Adipocyte (in vitro differentiated cells): ENCODE measurements around the gene SLC26A6.

Experiments
- DNase-seq: peaks from one replicate; pipeline ENCODE4 v3.0.0-alpha.2; 2015; ENCODE audit warnings: low read depth
- H3K27me3 ChIP-seq: replicated peaks from 2 replicates; pipeline ENCODE4 v1.7.0; 2013; ENCODE audit warnings: mild to moderate bottlenecking, low read length, moderate library complexity; ENCODE audit not compliant: control insufficient read depth, insufficient read depth
- H3K36me3 ChIP-seq: 2 replicates; pipeline ENCODE4 v1.7.0; 2013; ENCODE audit warnings: low read length, mild to moderate bottlenecking, moderate library complexity; ENCODE audit not compliant: control insufficient read depth, insufficient read depth, severe bottlenecking
- H3K4me1 ChIP-seq: 2 replicates; pipeline ENCODE4 v1.7.0; 2013; ENCODE audit warnings: mild to moderate bottlenecking, low read length, moderate library complexity; ENCODE audit not compliant: control insufficient read depth, insufficient read depth
- H3K4me3 ChIP-seq: 2 replicates; pipeline ENCODE4 v1.7.0; 2013; ENCODE audit warnings: mild to moderate bottlenecking, low read length, moderate library complexity
- H3K9ac ChIP-seq: 2 replicates; pipeline ENCODE4 v1.7.0; 2013; ENCODE audit warnings: mild to moderate bottlenecking, low read length, moderate library complexity
- H3K9me3 ChIP-seq: 2 replicates; pipeline ENCODE4 v1.7.0; 2013; ENCODE audit warnings: mild to moderate bottlenecking, low read length, moderate library complexity; ENCODE audit not compliant: control insufficient read depth

Gene SLC26A6

GRCh38 chr3:48656841-48657281 lies 21.6 kb upstream of the SLC26A6 start:
- Histone ChIP-seq H3K9ac (no peak overlapping the region), H3K9me3 (no peaks in the 10 kb centered on the region), H3K4me3 (peak overlapping the region; percentile 70), H3K27me3 (no peaks in the 10 kb centered on the region), H3K4me1 (peaks cover 9% of the 10 kb centered on the region), H3K36me3 (no peaks in the 10 kb centered on the region)
- no peak for DNase-seq

DNA sequence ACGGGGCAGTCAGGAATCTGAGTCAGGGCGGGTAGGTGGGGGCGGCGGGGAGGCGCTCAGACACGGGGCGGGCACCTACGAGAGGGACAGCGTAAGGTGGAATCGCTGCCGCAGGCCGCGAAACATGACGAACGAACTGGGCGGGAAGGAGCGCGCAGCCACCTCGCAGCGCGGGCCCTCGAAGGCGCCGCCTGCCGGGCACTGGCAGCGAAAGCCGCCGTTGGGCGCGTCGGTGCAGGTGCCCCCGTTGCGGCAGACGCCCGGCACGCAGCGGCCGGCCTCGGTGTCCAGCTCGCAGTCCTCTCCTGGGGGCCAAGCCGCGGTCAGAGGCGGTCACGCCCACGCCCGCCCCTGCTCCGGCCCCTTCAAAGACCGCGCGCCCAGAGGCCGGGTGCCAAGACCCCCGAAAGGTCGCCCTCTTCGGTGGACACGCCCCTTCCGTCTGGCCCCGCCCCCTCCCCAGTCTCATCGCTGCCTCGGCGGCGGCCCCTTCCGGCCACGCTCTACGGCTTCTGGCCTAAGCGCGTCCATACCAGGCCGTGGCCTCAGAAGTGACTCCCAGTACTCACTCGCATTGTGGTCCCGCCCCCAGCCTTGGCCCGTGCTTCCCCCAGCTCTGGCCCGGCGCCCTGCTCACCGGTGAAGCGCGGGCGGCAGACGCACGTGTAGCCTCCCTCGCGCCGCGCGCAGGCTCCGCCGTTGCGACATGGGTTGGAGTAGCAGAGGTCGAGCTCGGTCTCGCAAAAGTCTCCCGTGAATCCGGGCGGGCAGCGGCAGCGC lies 21.0 kb upstream of the SLC26A6 start:
- no peaks in the 10 kb centered on the region for H3K27me3 ChIP-seq
- no peaks in the 10 kb centered on the region for H3K36me3 ChIP-seq
- no peaks in the 10 kb centered on the region for H3K9me3 ChIP-seq
- peak overlapping the region; percentile 70 for H3K4me3 ChIP-seq
- peak; percentile 77 for DNase-seq
- H3K9ac ChIP-seq: no peak overlapping the region
- peaks cover 8% of the 10 kb centered on the region for H3K4me1 ChIP-seq

DNA sequence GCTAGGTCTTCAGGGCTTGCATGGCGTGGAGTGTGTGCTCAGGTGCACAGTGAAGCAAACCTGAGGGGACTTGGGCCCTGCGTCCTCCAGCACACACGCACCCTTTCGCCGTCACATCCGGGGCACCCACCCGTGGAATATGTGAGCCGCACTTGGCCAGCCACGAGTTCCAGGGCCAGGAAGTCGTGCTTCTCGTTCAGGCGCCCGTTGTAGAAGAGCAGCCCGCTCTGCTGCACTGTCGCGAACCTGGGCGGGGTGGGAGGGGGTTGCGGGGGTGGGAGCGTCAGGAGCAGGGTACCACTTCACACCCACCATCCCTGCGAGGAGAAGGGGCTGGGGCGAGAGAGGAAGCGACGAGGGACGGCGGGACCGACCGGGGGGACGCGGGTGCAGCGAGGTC lies 20.3 kb upstream of the SLC26A6 start:
- no peak for DNase-seq
- peaks cover 8% of the 10 kb centered on the region for H3K4me1 ChIP-seq
- H3K27me3 ChIP-seq: no peaks in the 10 kb centered on the region
- no peak overlapping the region for H3K4me3 ChIP-seq
- H3K36me3 ChIP-seq: no peaks in the 10 kb centered on the region
- no peak overlapping the region for H3K9ac ChIP-seq
- no peaks in the 10 kb centered on the region for H3K9me3 ChIP-seq

DNA sequence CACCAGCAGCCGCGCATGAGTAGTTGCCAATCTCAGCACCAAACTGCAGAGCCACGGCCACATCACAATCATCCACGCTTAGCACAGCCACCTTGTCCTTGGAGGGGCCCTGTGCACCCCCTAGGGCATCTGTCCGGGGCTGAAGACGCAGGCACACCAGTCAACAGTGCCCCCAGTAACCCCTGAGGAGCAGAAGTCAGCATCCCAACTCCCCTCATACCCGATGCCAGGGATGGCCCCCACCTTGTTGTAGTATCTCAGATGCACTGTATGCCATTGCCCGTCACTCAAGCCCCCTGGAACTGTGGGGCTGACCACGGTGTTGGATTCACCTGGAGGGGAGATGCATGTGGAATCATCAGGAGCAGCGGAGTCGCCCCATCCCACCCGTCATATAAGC lies 19.8 kb upstream of the SLC26A6 start:
- no peaks in the 10 kb centered on the region for H3K9me3 ChIP-seq
- DNase-seq: no peak
- no peak overlapping the region for H3K9ac ChIP-seq
- no peaks in the 10 kb centered on the region for H3K36me3 ChIP-seq
- H3K4me1 ChIP-seq: peaks cover 8% of the 10 kb centered on the region
- H3K27me3 ChIP-seq: no peaks in the 10 kb centered on the region
- no peak overlapping the region for H3K4me3 ChIP-seq

GRCh38 chr3:48652923-48653715 lies 17.9 kb upstream of the SLC26A6 start:
- Histone ChIP-seq H3K9me3 (no peaks in the 10 kb centered on the region), H3K9ac (no peak overlapping the region), H3K4me3 (no peak overlapping the region), H3K4me1 (peaks cover 8% of the 10 kb centered on the region), H3K36me3 (no peaks in the 10 kb centered on the region), H3K27me3 (peaks cover 3% of the 10 kb centered on the region)
- DNase-seq: no peak

GRCh38 chr3:48651771-48652170 lies 16.5 kb upstream of the SLC26A6 start:
- no peaks in the 10 kb centered on the region for H3K36me3 ChIP-seq
- H3K9me3 ChIP-seq: no peaks in the 10 kb centered on the region
- peaks cover 7% of the 10 kb centered on the region for H3K4me1 ChIP-seq

DNA sequence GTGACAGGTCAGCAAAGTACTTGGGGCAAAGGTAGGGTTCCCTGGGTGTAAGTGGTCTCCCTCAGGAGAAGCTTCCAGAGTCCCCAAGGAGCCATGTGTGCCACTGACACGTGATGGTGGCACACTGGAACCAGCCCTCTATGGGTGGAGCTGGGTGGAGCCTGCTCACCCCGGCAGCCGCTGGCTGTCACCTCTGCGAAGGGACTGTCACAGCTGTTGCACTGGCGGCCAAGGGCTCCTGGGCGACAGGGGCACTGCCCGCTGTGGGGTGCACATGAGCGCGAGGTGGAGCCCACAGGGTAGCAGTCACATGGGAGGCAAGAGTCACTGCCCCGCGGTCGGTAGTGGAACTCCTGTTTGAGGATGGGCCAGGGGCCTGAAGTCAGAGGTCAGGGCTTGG lies 15.5 kb upstream of the SLC26A6 start:
- Histone ChIP-seq H3K9ac (no peak overlapping the region), H3K4me3 (no peak overlapping the region), H3K9me3 (no peaks in the 10 kb centered on the region), H3K36me3 (no peaks in the 10 kb centered on the region), H3K4me1 (no peaks in the 10 kb centered on the region), H3K27me3 (peaks cover 3% of the 10 kb centered on the region)
- DNase-seq: no peak

More at GRCh38 chr3:48651771-48652170, 16.5 kb upstream of the SLC26A6 start:
- Histone ChIP-seq H3K27me3 (peaks cover 3% of the 10 kb centered on the region), H3K9ac (no peak overlapping the region), H3K4me3 (no peak overlapping the region)
- DNase-seq: no peak

DNA sequence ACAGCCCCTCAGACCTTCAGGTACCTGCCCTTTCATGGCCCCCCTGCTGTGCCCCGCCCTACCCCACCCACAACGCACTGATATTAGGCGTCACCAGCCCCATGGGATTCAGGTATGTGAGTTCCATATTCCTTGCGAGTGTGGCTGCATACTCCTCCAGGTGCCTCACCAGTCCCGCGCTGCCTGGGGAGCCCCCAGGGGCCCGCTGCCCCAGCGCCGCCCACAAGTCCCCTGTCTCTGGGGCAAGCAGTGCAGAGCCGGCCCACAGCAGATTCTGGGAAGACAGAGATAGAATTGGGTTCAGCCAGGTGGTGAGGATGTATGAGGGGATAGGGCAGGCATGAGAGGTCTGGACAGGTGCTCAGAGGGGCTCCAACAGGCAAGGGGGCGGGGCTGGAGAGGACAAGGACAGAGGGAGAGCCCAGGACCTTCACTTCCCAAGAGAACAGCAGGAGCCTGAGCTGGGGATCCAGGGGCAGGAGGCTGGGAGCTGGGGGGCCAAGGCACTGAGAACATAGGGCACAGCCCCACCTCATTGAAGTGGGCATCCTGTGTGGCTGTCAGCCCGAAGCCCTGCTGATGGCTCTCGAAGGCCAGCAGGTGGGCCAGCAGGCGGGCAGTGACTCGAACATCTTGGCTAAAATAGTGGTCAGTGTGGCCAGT lies 13.1 kb upstream of the SLC26A6 start:
- Histone ChIP-seq H3K9ac (no peak overlapping the region), H3K27me3 (peaks cover 3% of the 10 kb centered on the region), H3K4me3 (no peak overlapping the region), H3K9me3 (no peaks in the 10 kb centered on the region), H3K36me3 (no peaks in the 10 kb centered on the region), H3K4me1 (no peaks in the 10 kb centered on the region)
- no peak for DNase-seq

DNA sequence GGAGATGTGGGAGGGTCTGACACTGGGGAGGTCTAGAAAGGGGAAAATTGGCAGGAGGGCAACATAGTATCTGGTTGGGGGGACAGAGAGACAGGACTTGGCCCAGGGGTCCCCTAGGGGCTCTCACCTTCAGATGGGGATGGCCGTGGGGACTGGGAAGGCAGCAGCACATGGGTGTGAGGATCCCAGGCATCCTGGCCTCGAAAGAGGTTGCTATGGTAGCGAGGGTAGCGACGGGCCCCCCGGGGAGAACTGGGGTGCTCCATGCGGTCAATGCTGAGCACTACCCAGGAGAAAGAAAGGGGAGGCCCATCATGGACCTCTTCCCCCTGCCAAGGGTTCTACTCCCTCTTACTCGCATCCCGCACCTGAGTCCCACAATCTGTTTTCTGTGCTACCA lies 12.5 kb upstream of the SLC26A6 start:
- DNase-seq: no peak
- Histone ChIP-seq H3K4me3 (no peak overlapping the region), H3K36me3 (no peaks in the 10 kb centered on the region), H3K9me3 (no peaks in the 10 kb centered on the region), H3K4me1 (no peaks in the 10 kb centered on the region), H3K9ac (no peak overlapping the region), H3K27me3 (peaks cover 3% of the 10 kb centered on the region)

DNA sequence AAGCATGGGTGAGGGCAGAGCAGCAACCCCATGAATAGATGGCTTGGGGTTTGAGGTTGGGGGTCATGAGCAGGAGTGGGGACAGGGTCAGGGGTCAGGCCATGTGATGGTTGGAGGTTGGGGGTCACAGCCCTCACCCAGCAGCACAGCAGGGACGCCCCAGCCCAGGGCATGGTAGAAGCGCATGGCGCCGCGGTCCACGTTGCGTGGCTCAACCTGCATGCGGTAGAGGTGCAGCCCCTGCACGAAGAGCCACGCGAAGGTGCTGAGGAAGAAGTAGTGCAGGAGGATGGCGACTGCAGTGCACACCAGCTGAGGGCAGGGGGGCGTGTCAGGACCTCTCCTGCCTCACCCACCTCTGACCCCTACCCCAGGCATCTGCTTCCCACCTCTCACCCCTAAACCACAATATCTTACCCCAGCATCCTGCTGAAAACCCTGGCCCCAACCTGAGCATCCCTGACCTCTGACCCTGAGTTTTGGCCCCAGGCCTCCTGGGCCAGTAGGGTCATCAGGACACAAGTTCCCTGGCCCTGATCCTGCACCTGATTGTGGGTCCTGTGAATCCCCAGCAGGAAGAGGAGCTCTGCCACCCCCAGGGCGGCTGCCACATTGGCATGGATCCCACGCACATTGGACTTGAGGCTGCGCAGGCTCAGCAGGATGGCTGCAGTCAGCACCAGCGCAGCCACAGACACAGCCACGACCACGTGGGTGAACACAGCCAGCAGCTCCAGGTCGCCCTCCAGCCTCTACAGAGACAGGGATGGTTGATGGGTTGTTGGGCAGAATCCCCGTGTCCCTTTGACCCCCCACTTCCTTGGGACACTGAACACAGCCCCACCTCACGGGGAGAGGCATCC lies 9.9 kb upstream of the SLC26A6 start:
- H3K27me3 ChIP-seq: peaks cover 3% of the 10 kb centered on the region
- no peaks in the 10 kb centered on the region for H3K36me3 ChIP-seq
- no peak for DNase-seq
- no peak overlapping the region for H3K4me3 ChIP-seq
- H3K9ac ChIP-seq: no peak overlapping the region
- no peaks in the 10 kb centered on the region for H3K4me1 ChIP-seq
- H3K9me3 ChIP-seq: no peaks in the 10 kb centered on the region
